Suprapubic skin (tissue), 4 donors: ENCODE measurements around the gene IFNB1.

Source experiments
- EP300 ChIP-seq: sonication (generic); formaldehyde crosslinking; IDR thresholded peaks from one replicate; pipeline ENCODE4 v1.6.1; 2017; ENCODE audit warnings: antibody characterized with exemption
- POLR2A ChIP-seq, 2 donors: fragments of 450-650 bp; IDR thresholded peaks; one replicate each; pipeline ENCODE4 v1.6.1; 2017; ENCODE audit warnings: antibody characterized with exemption in 2 of 2, mild to moderate bottlenecking in 2 of 2, moderate library complexity in 2 of 2
- POLR2AphosphoS5 ChIP-seq, 3 donors: sonication (generic); formaldehyde crosslinking; IDR thresholded peaks; one replicate each; pipeline ENCODE4 v1.6.1; 2017; ENCODE audit warnings: antibody characterized with exemption in 3 of 3
- TF ChIP-seq, protein P1 (sequence below), 2 donors: fragments of 200-600 bp in 1 of 2; fragments of 450-650 bp in 1 of 2; sonication (generic) in 1 of 2; IDR thresholded peaks; one replicate each; pipeline ENCODE4 v1.5.1; 2016 to 2019; ENCODE audit warnings: antibody characterized with exemption in 2 of 2, mild to moderate bottlenecking in 1 of 2, moderate library complexity in 1 of 2

DNA sequence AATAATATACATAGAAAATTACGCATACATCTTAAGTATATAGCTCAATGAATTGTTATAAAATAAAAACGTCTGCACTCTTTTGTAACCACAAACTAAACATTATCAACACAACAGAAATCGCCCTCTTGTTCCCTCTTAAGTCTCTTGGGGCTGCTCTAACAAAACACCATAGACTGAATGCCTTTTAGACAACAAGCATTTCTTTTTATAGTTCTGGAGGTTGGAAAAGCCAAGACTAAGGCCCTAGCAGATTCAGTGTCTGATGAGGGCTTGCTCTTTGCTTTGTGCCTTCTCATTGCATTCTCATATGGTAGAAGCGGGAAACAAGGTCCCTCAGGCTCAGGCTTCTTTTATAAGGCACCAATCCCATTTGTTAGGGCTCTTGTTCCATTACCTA, 4.9 kb upstream of the IFNB1 start:
- TF ChIP-seq, protein P1, sequence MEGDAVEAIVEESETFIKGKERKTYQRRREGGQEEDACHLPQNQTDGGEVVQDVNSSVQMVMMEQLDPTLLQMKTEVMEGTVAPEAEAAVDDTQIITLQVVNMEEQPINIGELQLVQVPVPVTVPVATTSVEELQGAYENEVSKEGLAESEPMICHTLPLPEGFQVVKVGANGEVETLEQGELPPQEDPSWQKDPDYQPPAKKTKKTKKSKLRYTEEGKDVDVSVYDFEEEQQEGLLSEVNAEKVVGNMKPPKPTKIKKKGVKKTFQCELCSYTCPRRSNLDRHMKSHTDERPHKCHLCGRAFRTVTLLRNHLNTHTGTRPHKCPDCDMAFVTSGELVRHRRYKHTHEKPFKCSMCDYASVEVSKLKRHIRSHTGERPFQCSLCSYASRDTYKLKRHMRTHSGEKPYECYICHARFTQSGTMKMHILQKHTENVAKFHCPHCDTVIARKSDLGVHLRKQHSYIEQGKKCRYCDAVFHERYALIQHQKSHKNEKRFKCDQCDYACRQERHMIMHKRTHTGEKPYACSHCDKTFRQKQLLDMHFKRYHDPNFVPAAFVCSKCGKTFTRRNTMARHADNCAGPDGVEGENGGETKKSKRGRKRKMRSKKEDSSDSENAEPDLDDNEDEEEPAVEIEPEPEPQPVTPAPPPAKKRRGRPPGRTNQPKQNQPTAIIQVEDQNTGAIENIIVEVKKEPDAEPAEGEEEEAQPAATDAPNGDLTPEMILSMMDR (IDR thresholded peaks at IDR 0.05) = no peak
- no peak for TF ChIP-seq POLR2AphosphoS5 (IDR thresholded peaks at IDR 0.05)
- no peak for TF ChIP-seq POLR2A (IDR thresholded peaks at IDR 0.05)
- TF ChIP-seq EP300 = no peak
